Measurements from ENCODE around the gene FAM204A.

The FAM204A gene

DNA sequence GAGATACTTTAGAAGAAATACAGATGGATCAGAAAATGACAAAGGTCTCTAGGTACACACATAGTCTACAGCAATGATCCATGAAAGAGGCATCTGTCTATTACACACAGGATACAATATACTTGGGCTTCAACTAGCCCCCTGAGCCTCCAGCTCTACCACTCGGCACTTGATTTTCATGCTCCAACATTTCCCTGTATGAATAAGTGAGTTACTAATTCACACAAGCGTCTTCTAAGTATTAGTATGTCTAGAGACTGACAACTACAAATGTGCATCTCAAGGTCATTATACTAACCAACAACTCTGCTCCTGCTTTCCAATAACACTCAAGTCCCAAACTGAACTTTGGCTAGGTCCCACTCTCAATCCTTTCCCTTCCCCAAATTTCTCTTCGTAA, 8.3 kb downstream of the FAM204A start:
- H3K4me3 ChIP-seq (ENCODE audit: low read depth, low read length) = no peak overlapping the region
- no peak for DNase-seq (ENCODE audit: low read depth)
- no peak for TF ChIP-seq CTCF (IDR thresholded peaks at IDR 0.05; ENCODE audit: insufficient read depth, low read depth, low read length, missing control alignments)

DNA sequence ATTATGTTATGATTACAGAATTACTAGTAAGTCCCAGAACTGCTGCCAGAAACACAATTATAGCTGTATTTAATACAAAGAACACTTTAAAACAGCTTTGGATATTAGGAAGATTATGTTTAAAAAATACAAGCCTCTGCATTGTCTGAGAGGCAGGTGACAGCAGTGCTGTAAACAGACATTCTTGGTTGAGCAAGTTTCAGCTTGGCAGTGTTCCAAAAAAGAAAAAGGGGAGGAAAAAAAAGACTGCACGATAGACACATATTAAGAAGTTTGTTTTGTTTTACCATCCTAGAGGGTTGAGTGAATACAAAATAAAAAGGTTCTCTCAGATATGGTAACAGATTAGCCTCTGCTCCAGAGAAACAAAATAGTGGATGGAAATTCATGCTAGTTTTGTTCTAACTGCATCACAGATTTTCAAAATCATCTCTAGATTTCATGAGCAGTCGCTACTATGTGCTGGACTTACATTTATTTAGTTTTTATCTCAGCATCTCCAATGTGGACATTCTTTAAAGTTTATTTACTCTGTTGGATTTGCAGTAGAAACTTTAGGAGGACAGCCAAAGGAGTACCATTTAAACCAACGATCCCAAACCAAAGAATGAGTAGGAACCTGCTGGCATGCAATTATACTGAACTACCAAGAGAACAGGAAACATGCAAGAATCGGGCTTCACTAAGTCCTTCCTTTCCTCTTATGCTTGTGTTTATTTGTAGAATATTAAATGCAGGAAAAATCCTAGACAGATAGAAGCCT, 9.0 kb downstream of the FAM204A start:
- no peak overlapping the region for H3K4me3 ChIP-seq (ENCODE audit: low read depth, low read length)
- no peak for DNase-seq (ENCODE audit: low read depth)
- no peak for TF ChIP-seq CTCF (IDR thresholded peaks at IDR 0.05; ENCODE audit: insufficient read depth, low read depth, low read length, missing control alignments)

- H3K4me3 ChIP-seq (ENCODE audit: low read depth, low read length) = no peak overlapping the region
- no peak for TF ChIP-seq CTCF (IDR thresholded peaks at IDR 0.05; ENCODE audit: insufficient read depth, low read depth, low read length, missing control alignments)
- peak; percentile 30 for DNase-seq (ENCODE audit: low read depth)
Measured at GRCh38 chr10:118332236-118332635, 9.9 kb downstream of the FAM204A start.

DNA sequence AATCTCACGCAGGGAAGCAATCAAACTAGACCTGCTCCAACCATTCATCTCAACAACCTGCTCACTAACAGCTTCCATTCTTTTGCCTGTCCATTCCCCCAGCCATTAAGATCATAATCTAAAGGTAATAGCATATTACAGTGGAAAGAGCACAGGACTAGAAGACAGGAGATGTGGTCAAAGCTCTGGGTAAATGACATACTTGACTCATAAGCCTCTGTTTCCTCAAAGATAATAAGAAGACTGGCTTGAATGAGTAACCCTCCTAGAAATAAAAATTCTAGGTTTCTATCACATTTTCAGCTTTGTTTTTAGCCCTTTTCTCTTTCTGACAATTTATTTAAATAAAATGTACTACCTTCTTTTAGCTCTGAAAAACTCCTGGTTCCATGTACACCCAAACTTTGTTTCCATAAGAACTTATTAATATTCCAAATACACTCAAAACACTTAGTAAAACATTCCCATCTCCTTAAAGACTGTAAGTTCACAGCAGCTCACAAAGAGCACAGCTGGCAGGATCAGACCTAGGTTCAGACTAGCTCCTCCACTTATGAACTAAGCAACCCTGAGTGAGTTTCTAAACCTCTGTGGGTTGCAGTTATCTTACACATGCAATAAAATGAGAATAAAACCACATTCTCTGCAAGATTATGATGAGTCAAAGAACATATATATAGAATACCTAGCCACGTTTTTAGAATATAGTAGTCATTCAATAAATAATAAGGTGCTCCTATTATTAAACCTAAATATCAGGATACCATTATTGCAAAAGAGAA, 11.6 kb downstream of the FAM204A start:
- no peak for DNase-seq (ENCODE audit: low read depth)
- H3K4me3 ChIP-seq (ENCODE audit: low read depth, low read length) = no peak overlapping the region
- no peak for TF ChIP-seq CTCF (IDR thresholded peaks at IDR 0.05; ENCODE audit: insufficient read depth, low read depth, low read length, missing control alignments)

GRCh38 chr10:118324140-118324539, 18.0 kb downstream of the FAM204A start:
- no peak for TF ChIP-seq CTCF (IDR thresholded peaks at IDR 0.05; ENCODE audit: insufficient read depth, low read depth, low read length, missing control alignments)
- H3K4me3 ChIP-seq (ENCODE audit: low read depth, low read length) = no peak overlapping the region
- DNase-seq (ENCODE audit: low read depth) = no peak

GRCh38 chr10:118321724-118322575, 20.2 kb downstream of the FAM204A start:
- TF ChIP-seq CTCF (IDR thresholded peaks at IDR 0.05; ENCODE audit: insufficient read depth, low read depth, low read length, missing control alignments) = no peak
- H3K4me3 ChIP-seq (ENCODE audit: low read depth, low read length) = no peak overlapping the region
- no peak for DNase-seq (ENCODE audit: low read depth)
